Measurements from ENCODE around the gene TOR1AIP2.

GRCh38 chr1:179879797-179880196 is 2.2 kb upstream of the TOR1AIP2 start:
- no peak for TF ChIP-seq POLR2A (IDR thresholded peaks at IDR 0.05)
- no peak for TF ChIP-seq CTCF (IDR thresholded peaks at IDR 0.05)
